Left renal cortex interstitium (tissue), 4 donors: ENCODE results near the gene LINGO3. TPM values are rescaled to one million over a fixed set of nuclear protein-coding genes. Genes with fewer than 3 reads are reported as not detected.

Source experiments
- DNase-seq, 4 donors: peaks; one replicate each; pipeline ENCODE4 v3.0.0-alpha.2; 2013; ENCODE audit warnings: low read depth in 4 of 4, low spot score in 2 of 4, missing footprints in 1 of 4
- polyA plus RNA-seq, 4 donors: library from polyadenylated mRNA; unstranded; fragments of 120-200 nt; gene quantifications; one replicate each; pipeline ENCODE4 v1.2.1, GENCODE V29; 2013; ENCODE audit not compliant: insufficient read length in 4 of 4

LINGO3 gene
- polyA plus RNA-seq, 4 donors = 0.06 to 0.14 (median 0.09) TPM

DNA sequence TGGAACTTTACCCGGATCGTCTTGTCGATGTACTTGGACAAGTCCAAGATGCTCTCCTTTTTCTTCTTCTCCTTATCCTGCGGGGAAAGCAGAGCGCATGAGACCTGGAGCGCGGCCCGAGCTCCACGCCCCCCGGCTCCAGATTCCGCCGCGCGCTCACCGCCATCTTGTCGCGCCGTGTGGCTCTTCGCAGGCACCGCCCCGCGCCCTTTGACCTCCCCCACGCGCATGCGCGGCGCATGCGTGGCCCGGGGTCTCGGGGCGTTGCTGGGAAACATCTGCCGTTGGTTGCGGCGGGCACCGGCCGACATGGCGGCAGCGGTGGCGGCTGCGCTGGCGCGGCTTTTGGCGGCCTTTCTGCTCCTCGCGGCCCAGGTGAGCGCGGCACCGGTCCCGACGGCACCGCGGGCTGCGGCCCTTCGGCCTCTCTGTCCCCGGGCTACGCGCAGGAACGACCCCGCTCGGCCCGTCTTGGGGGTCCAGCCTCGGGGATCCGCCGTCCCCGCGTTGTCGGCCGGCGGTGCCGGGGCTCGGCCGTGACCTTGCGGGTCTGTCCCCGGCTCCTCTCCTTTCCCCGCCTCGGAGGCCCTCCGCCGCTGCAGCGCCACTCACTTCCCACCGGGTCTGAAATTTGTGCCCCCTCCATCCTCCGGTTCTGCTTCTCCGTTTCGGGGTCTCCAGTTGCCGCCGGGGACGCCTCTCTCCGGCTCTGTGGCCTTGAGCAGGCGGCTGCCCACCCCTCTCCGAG lies 20.6 kb upstream of the LINGO3 start, which contains the start of the genes LSM7 and SPPL2B:
Gene LSM7, minus strand, starts transcription at position 186 of the 748 bp plus-strand sequence. Its CDS starts 20 bp downstream, at position 166.
Gene SPPL2B, plus strand, starts transcription at position 284 of the 748 bp plus-strand sequence. Its CDS starts 26 bp downstream, at position 310.
- DNase-seq = peak in 3 of 4 donors; percentile 77 to 88 (median 80)

DNA sequence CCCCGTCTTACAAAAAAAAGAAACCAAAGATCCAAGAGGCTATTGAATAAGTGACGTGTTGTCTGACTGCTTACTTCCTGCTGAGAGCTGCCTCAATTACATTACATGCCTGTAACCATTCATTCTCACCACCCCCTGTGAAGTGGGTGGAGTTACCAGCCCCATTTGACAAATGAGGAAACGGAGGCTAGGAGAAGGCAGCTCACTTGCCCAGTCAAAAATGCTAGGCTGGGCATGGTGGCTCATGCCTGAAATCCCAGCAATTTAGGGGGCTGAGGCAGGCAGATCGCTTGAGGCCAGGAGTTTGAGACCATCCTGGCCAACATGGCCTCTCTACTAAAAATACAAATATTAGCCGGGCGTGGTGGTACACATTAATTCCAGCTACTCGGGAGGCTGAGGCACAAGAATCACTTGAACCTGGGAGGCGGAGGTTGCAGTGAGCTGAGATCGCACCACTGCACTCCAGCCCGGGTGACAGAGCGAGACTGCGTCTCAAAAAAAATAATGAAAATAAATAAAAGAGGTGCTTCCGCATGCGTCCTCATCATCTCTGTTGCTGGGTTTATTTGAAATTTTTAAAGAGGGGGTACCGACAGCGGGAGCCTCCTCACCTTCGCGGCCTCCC lies 19.9 kb upstream of the LINGO3 start:
- DNase-seq = no peak

DNA sequence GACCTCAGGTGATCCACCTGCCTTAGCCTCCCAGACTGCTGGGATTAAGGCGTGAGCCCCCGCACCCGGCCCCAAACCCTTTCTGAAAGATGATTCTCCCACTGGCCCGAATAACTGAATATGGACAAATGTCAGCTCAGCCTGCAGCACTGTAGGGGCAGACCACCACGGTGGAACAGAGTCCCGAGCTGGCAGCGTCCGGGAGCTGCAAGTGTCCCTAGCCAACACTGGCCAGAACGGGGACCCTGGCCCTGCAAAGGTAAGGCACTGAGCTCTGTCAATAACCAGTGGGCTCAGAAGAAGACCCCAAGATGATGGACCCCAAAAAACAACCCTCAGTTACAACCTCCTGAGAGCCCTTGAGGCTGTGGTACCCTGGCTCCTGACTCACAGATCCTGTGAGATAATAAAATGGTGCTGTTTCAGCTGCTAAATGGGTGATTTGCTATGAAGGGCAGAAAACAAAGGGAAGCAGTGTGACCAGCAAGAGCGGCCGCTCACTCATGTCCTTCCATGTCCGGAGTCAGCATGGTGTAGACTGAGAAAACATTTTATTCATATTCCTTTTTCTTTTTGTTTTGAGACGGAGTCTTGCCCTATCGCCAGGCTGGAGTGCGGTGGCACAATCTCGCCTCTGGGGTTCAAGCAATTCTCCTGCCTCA lies 18.9 kb upstream of the LINGO3 start:
- DNase-seq = no peak

GRCh38 chr19:2325281-2326046 lies 17.5 kb upstream of the LINGO3 start:
- no peak for DNase-seq

GRCh38 chr19:2324220-2324948 lies 16.4 kb upstream of the LINGO3 start:
- DNase-seq = no peak

- DNase-seq = no peak
Measured at GRCh38 chr19:2323707-2324106, 15.8 kb upstream of the LINGO3 start.

GRCh38 chr19:2321565-2322283 lies 13.8 kb upstream of the LINGO3 start:
- DNase-seq = no peak

- no peak for DNase-seq
Measured at GRCh38 chr19:2320939-2321338, 13.0 kb upstream of the LINGO3 start.

GRCh38 chr19:2320049-2320448 lies 12.1 kb upstream of the LINGO3 start:
- no peak for DNase-seq

- no peak for DNase-seq
Measured at GRCh38 chr19:2319551-2319950, 11.6 kb upstream of the LINGO3 start.

- DNase-seq = no peak
Measured at GRCh38 chr19:2318923-2319322, 11.0 kb upstream of the LINGO3 start.

GRCh38 chr19:2317756-2318155 lies 9.8 kb upstream of the LINGO3 start:
- DNase-seq = no peak

DNA sequence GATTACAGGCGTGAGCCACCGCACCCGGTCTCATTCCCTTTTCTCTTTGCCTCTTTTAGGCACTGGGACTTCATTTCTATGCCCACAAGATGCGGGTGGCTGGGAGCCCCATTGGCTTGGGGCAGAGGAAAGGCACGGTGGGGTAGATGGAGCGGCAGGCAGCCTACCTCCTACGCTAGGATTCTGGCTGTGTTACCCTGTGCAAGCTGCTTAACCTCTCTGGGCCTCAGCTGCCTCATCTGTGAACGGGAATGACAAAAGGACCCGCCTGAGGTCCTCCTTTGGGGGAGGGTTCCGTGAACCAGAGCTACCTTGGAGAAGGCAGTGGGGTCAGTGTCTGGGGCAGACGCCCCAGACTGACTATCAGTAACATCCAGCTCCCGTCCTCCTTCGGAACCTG lies 9.3 kb upstream of the LINGO3 start:
- DNase-seq = no peak

DNA sequence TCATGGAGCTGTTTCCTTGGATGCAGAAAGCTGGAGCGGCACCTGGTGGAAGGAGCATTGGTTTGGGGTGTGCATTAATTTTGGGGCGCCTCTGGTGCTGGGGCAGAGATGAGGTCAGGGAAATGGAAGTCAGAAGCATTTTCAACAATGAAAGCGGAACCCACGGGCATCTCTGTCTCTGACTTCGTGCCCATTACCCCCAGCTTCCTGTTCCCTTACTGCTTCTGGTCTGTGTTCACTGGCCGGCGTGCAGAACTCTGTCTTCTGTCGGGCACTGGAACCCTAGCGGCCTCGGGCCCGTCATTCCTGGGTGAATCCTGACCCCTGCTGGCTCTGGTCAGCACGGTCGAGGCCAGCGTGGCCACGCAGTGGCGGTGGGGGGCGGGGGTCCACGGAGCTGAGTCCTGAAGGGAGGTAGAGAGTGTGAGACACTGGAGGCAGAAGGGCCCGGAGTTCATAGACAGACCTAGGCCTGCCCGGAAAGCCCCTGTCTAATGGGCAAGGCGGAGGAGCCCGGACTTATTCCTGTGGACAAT lies 7.9 kb upstream of the LINGO3 start:
- DNase-seq = no peak

DNA sequence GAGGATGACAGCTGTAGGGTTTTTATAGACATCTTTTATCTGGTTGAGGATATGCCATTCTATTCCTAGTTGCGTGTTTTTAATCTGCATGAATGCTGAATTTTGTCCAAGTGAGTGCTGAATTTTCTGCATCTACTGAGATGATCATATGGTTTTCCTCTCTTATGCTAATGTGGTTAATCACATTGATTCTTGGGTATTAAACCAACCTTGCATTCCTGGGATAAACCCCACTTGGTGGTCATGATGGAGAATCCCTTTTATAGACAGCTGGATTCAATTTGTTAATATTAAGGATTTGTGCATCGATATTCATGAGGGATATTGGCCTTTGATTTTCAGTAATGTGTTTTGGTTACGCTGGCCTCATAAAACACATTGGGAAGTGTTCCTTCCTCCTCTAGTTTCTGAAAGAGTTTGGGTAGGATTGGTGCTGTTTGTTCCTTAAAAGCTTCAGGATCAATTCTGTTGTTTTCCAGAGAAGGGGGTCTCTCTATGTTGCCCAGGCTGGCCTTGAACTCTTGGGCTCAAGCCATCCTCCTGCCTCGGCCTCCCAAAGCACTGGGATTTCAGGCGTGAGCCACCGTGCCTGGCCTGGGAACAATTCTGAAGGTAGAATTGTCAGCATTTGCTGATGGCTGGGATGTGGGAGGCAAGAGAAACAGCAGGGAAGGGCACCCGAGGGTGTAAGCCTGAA lies 7.3 kb upstream of the LINGO3 start:
- no peak for DNase-seq

GRCh38 chr19:2312820-2313501 lies 5.0 kb upstream of the LINGO3 start:
- DNase-seq = no peak

- no peak for DNase-seq
Measured at GRCh38 chr19:2311093-2311492, 3.1 kb upstream of the LINGO3 start.

DNA sequence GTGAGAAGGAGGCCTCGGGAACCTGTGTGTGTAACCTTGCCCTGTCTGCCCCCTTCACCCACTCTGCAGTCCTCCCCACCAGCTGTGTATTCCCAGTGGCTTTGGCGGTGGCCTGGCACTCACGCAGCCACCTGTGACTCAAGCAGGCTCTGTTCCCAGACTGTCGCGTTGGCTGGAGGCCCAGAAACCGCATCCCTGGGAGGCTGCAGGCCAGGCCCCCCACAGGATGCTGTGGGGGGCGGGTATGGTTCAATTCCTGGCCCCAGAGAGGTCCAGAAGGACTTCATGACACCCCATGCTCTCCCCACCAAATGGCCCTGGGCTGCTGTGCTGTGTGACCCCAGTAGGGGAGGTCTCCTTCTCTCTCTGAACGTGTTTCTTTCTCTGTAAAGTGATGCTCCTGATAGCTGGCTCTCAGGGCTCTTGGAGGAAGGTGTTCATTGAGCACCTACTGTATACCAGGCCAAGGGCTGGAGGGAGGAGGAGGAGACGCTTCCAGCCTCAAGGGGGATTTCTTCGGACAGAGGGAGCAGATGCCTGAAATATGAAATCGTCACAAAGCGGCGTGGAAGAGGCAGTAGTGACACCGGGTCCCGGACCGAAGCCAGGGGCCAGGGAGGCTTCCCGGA lies 1.9 kb upstream of the LINGO3 start:
- no peak for DNase-seq
